ENCODE results near the gene FRMD4B. TPM values are rescaled to one million over a fixed set of nuclear protein-coding genes. Genes with fewer than 3 reads are reported as not detected.

The FRMD4B gene
- total RNA-seq, 1 donor from 2014 or later, result 12.8 TPM

DNA sequence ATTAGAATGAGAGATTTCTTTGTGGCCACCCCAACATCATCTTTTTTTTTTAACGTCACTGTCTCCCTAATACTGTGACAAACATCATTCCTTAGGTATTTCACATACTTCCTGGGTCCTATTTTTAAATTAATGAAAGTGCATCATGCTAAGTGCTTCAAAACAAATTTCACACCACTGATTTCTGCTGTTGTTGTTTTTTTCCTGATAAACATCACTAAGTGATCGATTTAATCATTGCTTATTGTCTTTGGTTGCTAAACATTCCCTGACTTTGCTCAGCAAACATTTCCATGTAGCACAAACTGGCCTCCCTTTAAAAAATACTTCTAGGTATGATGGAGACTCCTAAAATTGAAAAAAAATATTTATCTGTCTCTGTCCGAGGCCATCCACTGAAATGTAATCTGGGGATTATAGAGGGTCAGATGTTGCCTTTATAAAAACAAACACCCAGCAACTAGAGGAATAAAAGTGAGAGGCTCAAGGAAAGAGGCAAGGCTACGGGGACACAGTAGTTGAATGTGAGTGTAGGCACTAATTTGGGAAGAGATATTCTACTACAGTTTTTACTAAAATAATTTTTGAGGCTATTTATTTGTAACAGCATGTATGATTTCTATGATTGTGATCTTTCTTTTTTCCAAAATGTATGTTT is 243.0 kb downstream of the FRMD4B start:
- no peak for ATAC-seq
- DNase-seq (ENCODE audit: low spot score), result no peak

DNA sequence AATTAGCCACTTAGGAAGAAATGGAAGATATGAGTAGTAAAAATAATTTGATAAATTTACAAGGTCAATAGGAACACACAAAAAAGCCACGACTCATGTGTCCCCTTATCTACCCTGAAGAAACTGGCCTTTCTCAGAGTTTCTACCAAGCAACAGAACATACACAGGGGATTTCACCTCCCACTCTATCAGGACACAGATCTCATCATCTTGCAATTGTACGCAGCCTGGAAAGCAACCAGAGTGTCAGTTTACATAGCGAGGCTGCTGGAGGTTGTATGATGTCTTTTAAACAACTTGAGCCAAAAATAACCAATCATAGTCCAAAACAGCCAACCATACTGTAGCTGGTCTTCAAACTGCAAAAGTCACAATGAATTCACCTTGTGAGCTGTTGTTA is 243.8 kb downstream of the FRMD4B start:
- DNase-seq (ENCODE audit: low spot score) (no peak), ATAC-seq (no peak)

DNA sequence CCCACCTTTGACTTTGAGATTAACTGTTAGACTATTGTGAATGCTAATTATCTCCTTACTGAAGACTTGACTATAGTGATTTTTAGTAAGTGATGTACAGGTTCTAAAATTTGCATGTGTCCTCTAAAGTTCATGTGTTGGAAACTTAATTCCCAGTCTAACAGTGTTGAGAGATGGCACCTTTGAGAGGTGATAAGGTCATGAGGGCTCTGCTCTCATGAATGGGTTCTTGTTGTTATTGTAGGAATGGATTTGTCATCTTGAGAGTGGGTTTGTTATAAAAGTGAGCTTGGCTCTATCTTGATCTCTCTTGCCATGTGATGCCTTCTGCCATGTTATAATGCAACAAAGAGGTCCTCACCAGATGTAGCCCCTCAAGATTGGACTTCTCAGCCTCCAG is 244.6 kb downstream of the FRMD4B start:
- no peak for DNase-seq (ENCODE audit: low spot score)
- no peak for ATAC-seq

DNA sequence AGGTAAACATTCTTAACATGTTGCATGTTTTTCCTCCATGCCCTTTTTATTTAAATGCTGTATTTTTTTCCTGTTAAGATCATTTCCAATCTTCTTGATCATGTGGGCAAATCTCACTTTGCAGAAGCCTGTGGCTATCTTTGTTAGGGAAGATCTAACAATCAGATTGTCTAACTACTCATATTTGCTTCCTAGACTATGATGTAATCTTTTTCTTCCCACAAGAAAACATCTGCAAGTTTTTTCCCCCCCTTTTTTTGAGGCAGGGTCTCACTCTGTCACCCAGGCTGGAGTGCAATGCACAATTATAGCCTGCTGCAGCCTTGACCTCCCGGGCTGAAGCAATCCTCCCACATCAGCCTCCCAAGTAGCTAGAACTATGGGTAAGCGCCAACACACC is 248.5 kb downstream of the FRMD4B start:
- ATAC-seq (no peak), DNase-seq (ENCODE audit: low spot score) (no peak)

DNA sequence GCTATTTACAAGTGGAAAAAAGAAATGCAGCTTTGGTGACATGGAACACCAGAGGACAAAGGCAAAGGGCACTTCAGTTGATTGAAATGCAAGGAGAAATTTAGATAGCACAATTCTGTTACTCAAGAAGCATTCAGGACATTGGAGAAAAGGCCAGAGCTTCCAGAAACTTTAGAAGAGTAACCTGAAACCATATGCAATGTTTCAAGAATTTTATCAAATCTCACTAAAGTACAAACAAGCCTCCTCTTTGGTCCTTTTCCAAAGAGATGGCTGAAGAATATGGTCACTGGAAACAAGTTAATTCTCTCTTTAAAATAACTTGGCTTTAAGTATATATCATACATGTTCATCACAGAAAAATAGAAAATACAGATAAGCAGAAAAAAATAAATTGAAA is 248.9 kb downstream of the FRMD4B start:
- DNase-seq (ENCODE audit: low spot score), result no peak

DNA sequence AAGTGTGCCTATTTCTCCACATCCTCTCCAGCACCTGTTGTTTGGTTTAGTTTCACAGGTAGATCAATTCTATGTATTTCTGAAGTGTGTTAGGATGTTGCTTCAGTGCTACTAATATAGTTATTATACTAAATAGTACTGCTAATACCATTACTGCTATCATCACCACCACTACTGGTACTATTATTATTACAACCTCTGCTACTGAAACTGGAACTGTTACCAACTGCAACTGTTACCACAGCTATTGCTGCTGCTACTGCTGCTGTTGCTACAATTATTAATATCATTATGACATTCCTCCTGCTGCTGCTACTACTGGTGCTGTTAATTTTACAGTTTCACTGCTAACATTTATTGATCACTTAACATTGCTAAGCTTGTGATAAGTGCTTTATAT is 255.2 kb downstream of the FRMD4B start:
- no peak for ATAC-seq
- no peak for DNase-seq (ENCODE audit: low spot score)

More for the DNA sequence above, 248.9 kb downstream of the FRMD4B start:
- ATAC-seq, result no peak

DNA sequence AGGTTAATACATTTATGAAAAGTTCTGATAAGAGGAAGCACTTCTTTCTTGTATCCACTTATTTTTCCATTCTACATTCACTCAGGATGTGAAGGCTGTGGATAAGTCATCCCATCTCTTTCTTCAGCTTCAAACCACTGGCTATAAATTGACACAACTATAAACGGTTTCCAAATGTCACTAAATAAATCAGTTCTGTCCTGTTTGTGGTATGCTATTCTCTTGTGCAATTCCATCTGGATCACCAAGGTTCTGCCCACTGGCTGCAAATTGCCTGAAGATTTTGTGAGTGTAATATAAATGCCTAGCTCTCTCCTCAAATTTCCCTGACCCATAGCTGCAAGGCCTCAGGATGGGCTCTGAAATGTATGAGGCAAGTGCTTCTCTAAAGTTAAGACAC is 256.4 kb downstream of the FRMD4B start:
- no peak for ATAC-seq
- no peak for DNase-seq (ENCODE audit: low spot score)

DNA sequence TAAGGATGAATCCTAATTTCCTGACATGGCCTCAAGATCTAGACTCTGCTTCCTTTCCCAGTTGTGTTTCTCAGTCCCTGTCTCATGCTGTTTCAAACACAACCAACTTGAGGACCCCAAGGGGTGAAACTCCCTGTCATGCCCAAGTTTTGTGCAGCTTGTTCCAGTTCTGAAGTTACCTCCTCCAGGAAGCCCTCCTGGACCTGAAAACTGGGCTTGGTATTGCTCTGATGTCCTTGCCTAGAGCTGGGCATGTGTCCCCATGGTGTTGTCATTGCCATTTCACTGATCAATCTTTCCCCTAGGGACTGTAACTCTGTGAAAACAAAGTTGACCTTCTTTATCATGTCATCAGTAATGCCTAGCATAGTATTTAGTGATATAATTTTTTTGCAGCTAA is 257.4 kb downstream of the FRMD4B start:
- DNase-seq (ENCODE audit: low spot score) (no peak), ATAC-seq (no peak)

DNA sequence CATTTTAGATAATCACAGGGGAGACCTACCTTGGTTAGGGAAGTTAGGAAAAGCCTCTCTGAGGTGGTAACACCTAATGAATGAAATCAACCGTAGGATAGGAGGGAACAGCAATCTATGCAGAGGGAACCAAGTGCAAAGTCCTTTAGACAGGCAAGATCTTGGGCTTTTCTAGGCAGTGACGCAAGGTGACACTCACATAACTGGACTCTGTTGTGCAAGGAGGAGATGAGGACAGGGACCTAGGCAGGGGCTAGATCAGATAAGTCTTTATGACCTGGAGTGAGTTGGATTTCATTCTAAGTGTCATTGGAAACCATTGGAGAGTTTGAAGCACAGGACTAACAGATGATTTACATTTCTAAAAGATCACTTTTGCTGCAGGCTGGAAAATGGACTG is 258.9 kb downstream of the FRMD4B start:
- no peak for ATAC-seq
- no peak for DNase-seq (ENCODE audit: low spot score)

DNA sequence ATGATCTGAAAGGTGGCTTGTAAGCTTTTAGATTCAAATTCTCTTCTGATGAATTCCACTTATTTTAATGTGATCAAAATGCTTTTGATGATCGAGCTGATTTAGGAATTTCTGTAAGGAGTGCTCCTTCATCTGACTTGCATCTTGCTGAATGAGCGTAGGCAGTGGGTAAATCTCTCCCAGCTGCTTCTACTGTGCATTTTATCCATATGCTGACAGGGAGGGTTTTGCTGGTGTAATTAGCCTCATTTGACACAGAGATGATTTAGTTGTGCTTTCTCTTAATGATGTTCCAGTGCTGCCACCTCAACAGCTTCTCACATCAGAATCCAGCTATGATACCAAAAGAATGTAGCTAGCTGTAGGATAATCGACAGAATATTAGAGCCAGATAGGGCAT is 259.7 kb downstream of the FRMD4B start:
- ATAC-seq, result no peak
- no peak for DNase-seq (ENCODE audit: low spot score)

DNA sequence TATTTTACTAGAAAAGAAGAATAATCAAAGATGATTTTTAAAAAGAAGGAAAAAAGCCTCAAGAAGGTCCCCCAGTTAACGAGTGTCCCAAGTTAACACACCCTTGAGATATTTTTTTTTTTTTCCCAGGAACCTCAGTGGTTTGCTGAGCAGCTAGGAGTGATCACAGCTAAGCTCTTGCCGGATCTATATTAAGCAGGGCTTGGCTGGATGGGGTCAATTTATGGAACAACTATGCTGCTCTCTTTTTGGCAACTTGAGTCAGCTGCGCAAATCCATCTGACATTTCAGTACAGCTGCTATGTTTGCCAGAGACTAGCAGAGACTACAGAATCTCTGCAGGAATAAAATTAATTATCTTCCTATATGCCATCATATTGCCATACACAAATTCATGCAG is 263.5 kb downstream of the FRMD4B start, which contains the start of gene LMOD3:
Gene LMOD3, minus strand, starts transcription at position 193 of the 400 bp plus-strand sequence. CDS start 209 bp downstream, outside the sequence.
- ATAC-seq (no peak), DNase-seq (ENCODE audit: low spot score) (no peak)

DNA sequence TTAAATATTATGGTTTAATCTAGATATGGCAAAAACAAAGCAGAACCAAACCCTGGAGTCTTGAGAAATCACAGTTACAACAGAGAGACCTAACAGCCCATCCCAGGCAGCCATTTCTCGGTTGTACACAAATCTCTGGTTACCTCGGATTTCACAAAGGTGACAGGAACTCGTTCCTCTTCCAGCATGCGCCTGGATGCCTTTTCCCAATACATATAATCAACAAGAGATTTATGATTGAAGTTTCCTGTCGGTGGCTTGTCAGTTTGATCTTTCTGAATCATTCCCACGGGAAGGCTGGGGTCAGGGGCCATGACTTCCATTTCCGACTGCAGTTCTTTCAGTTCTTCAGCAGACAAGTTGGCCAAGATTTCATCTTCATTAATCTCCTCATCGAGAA is 263.9 kb downstream of the FRMD4B start:
- no peak for DNase-seq (ENCODE audit: low spot score)
- no peak for ATAC-seq

DNA sequence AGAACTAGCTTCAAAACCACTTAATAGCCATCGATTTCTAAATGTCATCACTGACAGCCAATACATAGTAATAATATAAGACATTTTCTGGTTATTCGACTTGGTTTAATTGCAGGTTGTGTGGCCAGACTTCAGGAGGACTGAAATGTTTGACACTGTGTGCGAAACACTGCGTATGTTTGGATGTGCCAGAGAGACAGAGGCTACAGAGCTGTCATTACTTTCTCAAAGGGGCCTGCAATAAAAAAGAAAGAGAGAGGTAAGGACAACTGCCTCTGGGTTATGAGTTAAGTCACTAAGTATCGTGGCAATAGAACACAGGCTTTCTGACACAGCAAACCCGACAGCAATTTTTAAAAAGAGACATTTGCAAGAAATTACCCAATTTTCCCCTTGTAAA is 264.4 kb downstream of the FRMD4B start:
- DNase-seq (ENCODE audit: low spot score) (no peak), ATAC-seq (no peak)

DNA sequence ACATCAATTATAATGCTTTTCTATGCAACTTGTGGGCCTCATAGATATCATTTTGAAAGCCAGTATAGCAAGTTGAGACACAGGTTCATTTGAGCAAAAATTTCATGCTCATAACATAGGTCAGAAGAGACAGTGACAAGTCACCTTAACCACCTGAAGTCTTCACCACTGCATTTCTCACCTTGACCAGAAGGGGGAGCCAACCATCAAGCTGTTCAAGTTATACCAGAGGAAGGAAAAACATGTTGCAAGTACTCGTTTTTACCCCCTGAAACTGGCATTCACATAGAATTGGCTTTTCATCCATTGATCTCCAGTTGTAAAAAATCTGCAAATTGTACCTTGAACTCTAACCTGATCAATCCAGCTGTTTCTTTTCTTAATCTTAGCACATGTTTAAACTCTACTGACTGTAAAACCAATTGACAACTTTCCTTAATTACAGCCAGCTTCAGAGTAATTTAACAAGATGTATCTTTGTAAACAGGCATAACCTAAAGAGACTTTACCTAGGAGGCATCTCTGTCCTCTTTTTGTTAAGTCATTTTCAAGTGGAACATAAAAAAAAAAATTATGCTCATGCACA is 264.9 kb downstream of the FRMD4B start:
- ATAC-seq, result peak; percentile 95
- DNase-seq (ENCODE audit: low spot score), result peak; percentile 72
